UCSD-AML1 (cell line): ENCODE measurements around the gene EED.
A peak's percentile ranks its signal among the peaks of the same experiment; 100 is the strongest.

Experiments
- DNase-seq: peaks from one replicate; lab custom pipeline; 2025; ENCODE audit not compliant: unreplicated experiment; lab: John Stamatoyannopoulos, UW

The EED gene, protein sequence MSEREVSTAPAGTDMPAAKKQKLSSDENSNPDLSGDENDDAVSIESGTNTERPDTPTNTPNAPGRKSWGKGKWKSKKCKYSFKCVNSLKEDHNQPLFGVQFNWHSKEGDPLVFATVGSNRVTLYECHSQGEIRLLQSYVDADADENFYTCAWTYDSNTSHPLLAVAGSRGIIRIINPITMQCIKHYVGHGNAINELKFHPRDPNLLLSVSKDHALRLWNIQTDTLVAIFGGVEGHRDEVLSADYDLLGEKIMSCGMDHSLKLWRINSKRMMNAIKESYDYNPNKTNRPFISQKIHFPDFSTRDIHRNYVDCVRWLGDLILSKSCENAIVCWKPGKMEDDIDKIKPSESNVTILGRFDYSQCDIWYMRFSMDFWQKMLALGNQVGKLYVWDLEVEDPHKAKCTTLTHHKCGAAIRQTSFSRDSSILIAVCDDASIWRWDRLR

DNA sequence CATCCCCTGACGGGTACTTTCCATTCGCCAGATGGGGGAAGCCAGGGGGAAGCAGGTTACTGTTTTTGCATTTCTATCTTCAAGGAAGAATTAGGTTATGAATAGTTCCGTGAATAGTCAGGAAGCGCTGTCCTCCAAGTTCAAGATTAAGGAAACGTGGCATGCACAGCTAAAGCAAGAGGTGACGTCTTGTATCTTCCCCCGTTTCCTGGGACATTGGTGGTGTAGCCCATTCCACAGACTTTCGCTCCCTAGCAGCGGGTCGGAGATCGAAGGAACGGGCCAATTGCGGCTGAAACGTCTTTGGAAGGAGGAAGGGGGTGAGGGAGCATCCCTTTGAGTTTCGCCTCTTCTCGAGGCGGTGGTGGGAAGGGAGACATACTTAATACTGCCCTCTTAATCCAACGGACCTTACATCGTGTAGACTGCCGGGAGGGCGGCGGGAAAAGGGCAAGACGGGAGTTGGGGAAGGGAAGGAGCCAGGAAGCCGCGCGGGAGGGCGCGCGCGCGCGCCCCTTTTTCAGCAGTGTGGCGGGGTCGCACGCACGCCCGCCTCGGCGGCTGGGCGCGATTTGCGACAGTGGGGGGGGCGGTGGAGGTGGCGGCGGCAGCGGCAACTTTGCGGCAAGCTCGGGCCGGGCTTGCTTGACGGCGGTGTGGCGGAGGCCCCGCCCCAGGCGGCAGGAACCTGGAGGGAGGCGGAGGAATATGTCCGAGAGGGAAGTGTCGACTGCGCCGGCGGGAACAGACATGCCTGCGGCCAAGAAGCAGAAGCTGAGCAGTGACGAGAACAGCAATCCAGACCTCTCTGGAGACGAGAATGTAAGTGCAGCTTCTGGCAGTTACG, at the start of gene EED:
Gene EED (plus strand): TSS at position 232 of the 847 bp plus-strand sequence. CDS start 477 bp downstream, at position 709.
- DNase-seq = peak; percentile 96

DNA sequence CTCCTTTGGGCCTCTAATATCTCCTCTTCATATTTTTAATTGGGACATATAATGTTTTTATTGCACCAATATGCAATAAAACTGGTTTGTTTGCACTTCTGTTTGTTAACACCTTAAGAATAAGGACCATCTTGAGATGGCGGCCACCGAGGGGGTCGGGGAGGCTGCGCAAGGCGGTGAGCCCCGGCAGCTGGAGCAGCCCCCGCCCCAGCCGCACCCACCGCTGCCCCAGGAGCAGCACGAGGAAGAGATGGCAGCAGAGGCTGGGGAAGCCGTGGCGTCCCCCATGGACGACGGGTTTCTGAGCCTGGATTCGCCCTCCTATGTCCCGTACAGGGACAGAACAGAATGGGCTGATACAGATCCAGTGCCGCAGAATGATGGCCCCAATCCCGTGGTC, 49.6 kb upstream of the EED start:
- DNase-seq = no peak

DNA sequence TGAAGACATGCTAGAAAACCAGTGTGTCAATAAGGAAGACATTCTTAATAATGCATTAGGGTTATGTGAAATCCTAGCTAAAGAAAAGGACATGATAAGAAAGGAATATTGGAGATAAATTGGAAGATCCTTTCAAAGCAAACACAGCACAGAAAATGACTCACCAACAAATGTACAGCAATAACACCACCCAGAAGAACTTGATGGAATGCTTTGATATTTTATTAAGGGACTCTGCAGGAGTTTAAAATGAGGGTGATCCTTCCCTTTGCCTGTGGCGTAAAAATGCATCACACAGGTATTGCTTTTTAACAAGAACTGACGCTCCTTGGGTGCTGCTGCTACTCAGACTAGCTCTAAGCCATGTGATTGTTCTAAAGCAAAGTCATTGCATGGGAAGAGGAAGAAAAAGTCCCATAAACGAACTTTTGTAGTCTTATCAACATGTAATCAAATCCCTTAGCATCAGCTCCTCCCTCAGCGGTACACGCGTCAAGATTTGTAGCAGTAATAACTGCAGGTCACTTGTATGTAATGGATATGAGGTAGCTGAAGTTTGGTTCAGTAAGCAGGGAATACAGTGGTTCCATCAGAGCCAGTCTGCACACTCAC, 48.4 kb upstream of the EED start:
- DNase-seq = no peak

DNA sequence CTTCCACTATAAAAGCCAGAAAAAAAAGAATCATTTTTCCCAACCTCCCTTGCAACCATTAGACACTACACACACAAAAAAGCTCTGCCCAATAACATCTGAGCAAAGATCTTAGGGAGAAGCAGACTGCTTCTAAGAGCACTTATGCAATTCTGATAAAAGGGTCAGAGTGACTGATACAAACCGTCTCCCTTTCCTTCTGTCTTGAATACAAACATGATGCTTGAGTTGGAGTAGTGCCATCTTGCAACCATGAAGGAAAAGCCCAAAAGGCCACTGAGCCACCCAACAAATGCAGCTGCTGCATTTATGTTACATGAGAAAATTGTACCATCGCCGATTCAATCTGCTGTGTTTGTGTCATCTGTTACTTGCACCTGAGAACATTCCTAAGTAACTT, 47.6 kb upstream of the EED start:
- no peak for DNase-seq

DNA sequence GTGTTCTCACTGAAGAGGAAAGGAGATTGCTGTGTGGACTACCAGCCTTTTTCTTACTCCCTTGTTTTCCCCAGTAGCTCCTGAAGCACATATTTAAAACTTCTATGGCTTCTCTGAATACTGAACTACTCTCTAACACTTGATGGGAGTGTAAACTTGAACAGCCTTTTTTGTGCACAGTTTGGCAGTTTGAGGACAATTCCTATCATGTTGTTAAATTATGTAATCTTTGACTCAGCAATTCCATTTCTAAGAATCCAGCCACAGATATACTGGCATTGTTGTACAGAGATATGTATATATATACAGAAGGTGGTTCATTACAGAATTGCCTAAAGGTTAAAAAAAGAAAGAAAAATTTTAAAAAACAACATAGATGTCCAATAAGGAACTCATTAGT, 47.1 kb upstream of the EED start:
- DNase-seq = no peak

DNA sequence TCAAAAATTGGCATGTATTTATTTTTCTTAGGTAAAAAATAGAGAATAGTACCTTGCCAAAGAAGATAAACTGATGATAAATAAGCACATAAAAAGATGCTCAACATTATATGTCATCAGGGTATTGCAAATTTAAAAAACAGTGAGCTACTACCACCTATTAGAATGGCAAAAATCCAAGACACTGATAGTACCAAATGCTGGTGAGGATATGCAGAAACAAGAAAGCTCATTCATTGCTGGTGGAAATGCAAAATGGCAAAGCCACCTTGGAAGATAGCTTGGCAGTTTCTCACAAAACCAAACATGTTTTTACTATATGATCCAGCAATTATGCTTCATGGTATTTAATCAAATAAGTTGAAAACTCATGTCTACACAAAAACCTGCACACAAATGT, 46.4 kb upstream of the EED start:
- no peak for DNase-seq

DNA sequence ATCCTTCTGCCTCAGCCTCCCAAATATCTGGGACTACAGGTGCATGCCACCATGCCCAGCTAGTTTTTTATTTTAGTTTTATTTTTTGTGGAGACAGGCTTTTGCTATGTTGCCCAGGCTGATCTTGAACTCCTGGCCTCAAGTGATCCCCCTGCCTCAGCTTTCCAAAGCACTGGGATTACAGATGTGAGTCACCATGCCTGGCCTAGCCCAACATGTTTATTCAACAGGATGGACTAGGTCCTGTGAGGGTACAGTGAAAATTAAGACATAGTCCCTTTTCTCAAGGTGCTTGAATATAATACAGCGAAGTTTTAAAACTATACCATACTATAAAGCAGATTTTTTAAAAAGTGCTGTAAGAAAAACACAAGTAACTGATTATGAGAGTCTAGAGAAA, 45.2 kb upstream of the EED start:
- DNase-seq = no peak

DNA sequence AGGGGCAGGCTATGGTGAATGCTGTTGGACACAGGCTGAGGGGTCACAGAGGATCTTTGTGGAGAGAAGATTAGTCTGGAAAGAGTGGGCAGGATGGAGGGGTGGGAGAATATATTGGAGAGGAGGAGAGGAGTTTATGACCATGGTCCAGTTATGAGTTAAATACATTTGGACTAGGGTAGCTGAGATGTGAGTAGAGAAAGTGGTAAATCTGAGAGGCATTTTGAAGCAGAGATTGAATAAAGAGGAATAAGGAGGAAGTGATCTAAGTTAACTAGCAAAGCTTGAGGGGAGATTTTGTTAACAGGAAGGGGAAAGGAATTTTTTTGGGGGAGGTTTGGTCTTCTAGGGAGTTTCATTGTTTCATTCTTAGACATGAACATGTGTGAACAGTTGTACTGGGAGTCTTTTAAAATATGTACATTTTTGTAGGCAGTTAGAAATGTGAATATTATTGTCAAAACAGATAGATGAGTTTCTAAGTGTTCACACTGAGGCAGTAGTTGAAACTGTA, 43.1 kb upstream of the EED start:
- no peak for DNase-seq

DNA sequence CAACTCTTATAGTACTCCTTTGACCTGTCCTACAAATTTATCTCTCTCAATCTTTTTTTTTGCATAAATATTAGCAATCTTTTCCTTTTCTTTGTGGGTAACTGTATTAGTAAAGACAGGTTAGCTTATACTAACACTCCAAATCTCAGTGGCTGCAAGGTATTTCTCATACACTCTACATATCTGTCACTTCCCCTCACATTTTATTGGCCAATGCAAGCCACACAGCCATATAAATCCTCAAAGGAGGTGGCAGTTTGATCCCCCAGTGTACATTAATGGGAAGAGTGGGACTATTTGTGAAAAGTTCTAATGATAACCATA, 42.6 kb upstream of the EED start:
- no peak for DNase-seq

DNA sequence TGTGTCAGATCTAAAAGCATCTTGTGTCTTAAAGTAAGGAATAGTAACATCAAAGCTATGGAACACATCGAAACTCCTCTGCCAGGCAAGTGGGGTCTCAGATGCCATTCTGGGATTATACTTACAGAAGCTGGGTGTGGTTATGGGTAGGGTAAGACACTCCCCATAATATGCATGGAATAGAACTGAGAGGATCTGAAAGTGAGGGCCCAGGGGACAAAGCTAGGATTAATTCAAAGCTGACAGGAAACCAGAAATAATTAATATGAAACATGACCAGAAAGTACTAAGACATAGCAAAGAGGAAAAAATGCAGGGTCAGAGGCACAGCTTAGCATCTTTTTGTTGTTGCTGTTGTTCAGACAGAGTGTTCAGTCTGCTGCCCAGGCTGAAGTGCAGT, 40.2 kb upstream of the EED start:
- no peak for DNase-seq

DNA sequence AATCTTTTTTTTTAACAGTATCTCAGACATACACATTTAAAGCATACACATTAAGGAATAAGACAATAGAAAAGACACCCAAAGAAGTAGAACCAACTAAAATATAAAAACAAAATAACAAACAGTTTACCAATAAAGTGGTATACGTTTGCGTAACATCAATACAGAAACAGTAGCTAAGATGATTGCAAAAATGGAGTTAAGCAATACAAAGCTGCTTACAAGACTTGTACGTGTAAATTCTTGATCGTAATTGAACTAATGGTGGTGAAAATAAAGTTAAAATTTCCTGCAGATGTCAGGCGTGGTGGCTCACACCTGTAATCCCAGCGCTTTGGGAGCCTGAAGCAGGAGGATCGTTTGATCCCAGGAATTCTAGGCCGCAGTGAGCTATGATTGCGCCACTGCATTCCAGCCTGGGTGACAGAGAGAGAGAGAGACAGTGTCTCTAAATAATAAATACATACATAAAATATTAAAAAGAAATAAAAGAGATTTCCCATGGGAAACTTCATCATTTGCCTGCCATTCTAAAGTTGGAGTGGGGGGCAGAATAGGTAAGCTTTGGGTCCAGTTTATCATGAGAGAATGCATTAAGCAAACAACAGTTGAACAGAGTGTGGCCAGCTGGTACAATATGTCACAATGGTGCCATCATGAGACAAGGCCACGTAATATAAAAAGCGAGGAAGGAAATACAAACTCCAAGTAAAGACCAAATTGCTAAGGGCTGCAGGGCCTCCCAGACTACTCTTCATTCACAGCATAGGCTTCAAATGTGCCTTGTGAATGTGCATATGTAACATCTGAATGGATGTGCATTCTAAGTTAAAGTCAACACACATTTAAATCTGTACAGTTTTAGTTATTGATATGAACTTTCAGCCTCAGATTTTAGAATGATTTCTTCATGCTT, 38.9 kb upstream of the EED start:
- no peak for DNase-seq

DNA sequence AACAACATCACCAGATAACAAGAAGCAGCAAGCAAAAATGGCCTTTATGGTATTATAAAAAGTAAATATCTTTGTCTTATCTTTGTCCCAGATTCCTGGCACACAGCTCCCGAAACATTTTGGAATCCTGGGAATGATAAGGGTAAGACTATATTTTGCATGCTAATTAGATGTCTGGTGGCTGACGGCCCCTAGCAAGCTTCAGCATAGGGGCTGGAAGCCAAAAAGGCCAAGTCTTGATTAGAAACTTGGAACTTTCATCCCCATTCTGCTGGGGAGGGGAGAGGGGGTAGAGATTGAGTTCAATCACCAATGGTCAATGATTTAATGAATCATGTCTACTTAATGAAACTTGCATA, 38.2 kb upstream of the EED start:
- DNase-seq = no peak

DNA sequence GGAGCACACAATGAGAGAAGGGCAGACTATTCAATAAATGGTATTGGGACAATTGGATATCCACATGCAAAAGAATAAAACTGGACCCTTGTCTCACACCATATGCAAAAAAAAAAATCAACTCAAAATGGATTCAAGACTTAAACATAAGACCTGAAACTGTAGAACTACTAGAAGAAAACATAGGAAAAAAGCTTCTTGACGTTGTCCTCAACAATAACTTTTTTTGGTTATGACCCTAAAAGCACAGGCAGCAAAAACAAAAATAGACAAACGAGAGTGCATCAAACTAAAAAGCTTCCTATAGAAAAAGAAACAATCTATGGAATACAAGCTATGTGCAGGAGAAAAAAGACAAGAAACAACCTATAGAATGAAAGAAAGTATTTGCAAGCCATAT, 37.1 kb upstream of the EED start:
- no peak for DNase-seq

DNA sequence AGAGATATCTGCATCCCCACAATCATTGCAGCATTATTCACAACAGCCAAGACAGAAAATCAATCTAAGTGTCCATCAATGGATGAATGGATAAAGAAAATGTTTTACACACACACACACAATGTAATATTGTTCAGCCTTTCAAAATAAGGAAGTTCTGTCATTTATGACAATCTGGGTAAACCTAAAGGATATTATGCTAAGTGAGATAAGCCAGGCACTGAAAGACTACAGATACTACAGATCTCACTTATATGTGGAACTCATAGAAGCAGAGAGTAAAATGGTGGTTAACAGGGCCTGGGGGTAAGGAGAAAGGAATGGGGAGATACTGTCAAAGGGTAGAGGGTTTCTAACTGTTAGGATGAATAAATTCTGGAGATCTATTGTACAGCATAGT, 36.0 kb upstream of the EED start:
- no peak for DNase-seq

DNA sequence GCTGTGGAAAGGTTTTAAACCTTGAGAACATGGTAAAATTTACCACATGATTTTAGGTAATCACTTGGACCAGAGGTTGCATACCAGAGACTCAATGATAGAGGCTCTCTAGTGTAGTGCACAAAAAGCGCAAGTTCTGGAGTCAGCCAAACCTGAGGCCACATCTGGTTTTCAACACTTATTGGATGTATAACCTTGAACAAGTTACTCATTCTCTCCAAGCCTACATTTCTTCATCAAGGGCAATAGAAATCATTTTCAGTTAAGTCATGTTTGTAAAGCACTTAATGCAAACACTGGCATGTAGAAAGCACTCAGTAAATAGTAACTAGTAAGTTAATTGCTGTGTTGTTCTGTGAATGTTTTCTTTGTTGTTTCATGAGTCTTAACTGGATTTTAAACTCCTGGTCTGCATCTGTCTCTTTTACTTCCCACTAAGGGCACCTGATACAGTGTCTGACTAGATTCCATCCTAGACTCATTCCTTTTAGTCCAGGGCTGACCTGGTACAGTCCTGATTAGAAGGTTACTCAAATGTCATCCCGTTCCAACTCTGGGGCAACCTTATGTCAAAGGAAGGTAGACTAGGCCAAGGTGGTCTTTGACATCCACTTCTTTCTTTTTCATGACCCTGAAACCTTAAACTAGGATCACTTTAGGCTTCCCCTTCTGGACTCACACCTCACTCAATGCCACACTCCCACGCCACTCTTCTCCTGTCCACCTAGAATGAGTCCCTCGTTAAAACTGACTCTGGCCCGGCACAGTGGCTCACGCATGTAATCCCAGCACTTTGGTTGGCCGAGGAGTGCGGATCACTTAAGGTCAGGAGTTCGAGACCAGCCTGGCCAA, 34.5 kb upstream of the EED start:
- no peak for DNase-seq

DNA sequence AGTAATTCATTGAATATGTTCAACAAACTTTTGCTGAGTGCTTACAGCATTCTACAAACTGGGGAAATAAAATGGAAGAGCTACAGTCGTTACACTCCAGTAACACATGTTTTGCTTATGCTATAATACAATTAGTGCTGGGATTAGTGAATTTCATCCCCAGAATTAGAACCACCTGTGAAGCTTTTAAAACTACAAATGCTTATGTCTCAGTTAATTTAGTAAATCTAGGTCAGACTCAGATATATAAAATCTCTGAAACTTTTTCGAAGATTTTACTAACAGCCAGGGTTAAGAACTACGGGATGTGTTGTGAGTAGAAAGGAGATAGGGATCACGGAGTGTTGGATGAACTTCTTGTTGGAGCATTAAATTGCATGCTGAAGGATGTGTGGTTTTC, 33.7 kb upstream of the EED start:
- no peak for DNase-seq

DNA sequence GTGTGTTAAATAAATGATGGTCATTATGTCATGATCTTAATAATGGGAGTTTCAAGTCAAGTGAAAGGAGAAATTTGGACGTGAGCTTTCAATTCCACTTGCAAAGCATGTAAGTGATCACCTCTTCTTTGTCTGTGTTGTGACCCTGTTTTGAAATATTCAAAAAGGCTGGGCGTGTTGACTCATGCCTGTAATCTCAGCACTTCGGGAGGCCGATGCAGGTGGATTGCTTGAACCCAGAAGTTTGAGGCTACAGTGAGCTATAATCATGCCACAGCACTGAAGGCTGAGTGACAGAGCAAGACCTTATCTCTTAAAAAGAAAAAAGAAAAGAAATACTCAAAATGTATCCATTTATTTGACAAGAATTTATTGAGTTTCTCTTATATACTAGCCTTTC, 32.9 kb upstream of the EED start:
- DNase-seq = no peak

DNA sequence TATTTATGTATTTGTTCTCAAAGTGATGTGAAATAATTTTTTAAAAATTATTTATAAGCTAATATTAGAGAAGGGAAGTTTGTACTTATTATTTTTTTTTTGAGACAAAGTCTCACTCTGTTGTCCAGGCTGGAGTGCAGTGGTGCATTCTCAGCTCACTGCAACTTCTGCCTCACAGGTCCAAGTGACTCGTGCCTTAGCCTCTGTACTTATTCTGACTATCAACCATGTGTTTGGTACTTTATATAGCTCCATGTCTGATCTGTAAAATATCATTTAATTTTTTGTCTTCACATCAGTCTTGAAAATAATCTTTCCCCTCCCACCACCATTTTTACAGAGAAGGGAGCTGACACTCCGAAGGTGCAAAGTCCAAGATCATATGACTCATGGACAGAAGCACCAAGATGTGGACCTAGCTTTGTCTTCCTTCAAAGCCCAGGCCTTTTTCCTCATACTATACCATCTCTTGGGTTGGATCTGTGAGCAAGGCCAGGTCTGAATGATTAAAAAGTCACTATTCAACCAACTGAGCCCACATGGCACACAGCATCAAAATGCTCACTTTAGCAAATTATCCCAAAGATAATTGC, 32.4 kb upstream of the EED start:
- no peak for DNase-seq

DNA sequence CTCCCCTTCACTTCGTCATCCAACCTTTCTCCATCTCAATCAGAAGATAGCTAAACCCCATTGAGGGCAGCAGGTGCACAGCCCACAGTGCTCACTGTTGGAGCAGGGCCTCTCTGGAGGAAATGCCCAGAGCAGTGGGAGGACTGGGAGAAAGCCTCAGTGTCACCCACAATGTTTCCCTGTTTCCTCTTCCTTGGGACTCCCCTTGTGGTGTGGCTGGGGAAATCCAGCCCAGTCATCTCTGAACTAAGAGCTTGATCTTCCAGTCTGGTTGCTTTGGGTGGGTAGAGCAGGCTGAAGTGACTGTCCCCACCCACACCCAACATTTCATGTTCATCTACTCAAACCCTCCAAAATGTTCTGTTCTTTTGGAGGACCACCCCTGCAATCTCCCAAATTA, 29.8 kb upstream of the EED start:
- DNase-seq = peak; percentile 51
